HepG2 (cell line): ENCODE results near the gene ENKUR. TPM values are rescaled to one million over a fixed set of nuclear protein-coding genes. Genes with fewer than 3 reads are reported as not detected.

Source experiments
- CC2D1A ChIP-seq: sonication (generic); formaldehyde crosslinking; IDR thresholded peaks from 2 replicates; pipeline ENCODE4 v1.8.1; 2023; ENCODE audit warnings: mild to moderate bottlenecking, missing genetic modification reagents
- FOSL2 ChIP-seq: sonication (generic); formaldehyde crosslinking; IDR thresholded peaks from 2 replicates; pipeline ENCODE4 v1.4.0; 2020; ENCODE audit warnings: missing genetic modification reagents
- GATA4 ChIP-seq: sonication (generic); IDR thresholded peaks from 2 replicates; pipeline ENCODE4 v1.6.1; 2016; ENCODE audit warnings: antibody characterized with exemption, low read depth, borderline replicate concordance
- HOXA7 ChIP-seq: sonication (generic); formaldehyde crosslinking; IDR thresholded peaks from 2 replicates; pipeline ENCODE4 v1.8.1; 2022; ENCODE audit warnings: mild to moderate bottlenecking, missing genetic modification reagents, moderate library complexity
- MYC ChIP-seq: sonication (generic); formaldehyde crosslinking; IDR thresholded peaks from 2 replicates; pipeline ENCODE4 v1.9.0; 2021; ENCODE audit warnings: missing genetic modification reagents, borderline replicate concordance
- NFE2L1 ChIP-seq: sonication (generic); formaldehyde crosslinking; IDR thresholded peaks from 2 replicates; pipeline ENCODE4 v1.4.0; 2020; ENCODE audit warnings: missing genetic modification reagents, mild to moderate bottlenecking, borderline replicate concordance
- NFIC ChIP-seq: IDR thresholded peaks from 2 replicates; pipeline ENCODE4 v1.6.1; 2012; ENCODE audit warnings: mild to moderate bottlenecking, low read length, inconsistent platforms
- PHF20 ChIP-seq: sonication (generic); formaldehyde crosslinking; IDR thresholded peaks from 2 replicates; pipeline ENCODE4 v1.5.0; 2020; ENCODE audit warnings: mild to moderate bottlenecking, missing genetic modification reagents
- POGZ ChIP-seq: sonication (generic); formaldehyde crosslinking; IDR thresholded peaks from 2 replicates; pipeline ENCODE4 v1.4.0; 2020; ENCODE audit warnings: mild to moderate bottlenecking, missing genetic modification reagents
- RFXANK ChIP-seq: IDR thresholded peaks from 2 replicates; pipeline ENCODE4 v1.6.1; 2016
- SAP130 ChIP-seq: IDR thresholded peaks from 2 replicates; pipeline ENCODE4 v1.6.1; 2016; ENCODE audit warnings: low read depth
- SSRP1 ChIP-seq: IDR thresholded peaks from 2 replicates; pipeline ENCODE4 v1.6.1; 2016; ENCODE audit warnings: control low read depth
- TRAFD1 ChIP-seq: sonication (generic); formaldehyde crosslinking; IDR thresholded peaks from 2 replicates; pipeline ENCODE4 v1.5.1; 2020; ENCODE audit warnings: missing genetic modification reagents, mild to moderate bottlenecking, borderline replicate concordance
- ZBTB44 ChIP-seq: sonication (generic); formaldehyde crosslinking; IDR thresholded peaks from 2 replicates; pipeline ENCODE4 v1.4.0; 2020; ENCODE audit warnings: missing genetic modification reagents
- ZMAT5 ChIP-seq: sonication (generic); formaldehyde crosslinking; IDR thresholded peaks from 2 replicates; pipeline ENCODE4 v1.5.0; 2020; ENCODE audit warnings: mild to moderate bottlenecking, low read depth, missing genetic modification reagents, borderline replicate concordance
- ZNF253 ChIP-seq: sonication (generic); formaldehyde crosslinking; IDR thresholded peaks from 2 replicates; pipeline ENCODE4 v1.8.0; 2022; ENCODE audit warnings: mild to moderate bottlenecking, missing genetic modification reagents, borderline replicate concordance
- ZNF260 ChIP-seq: sonication (generic); formaldehyde crosslinking; IDR thresholded peaks from 2 replicates; pipeline ENCODE4 v1.4.0; 2020; ENCODE audit warnings: missing genetic modification reagents, low read depth, mild to moderate bottlenecking, borderline replicate concordance
- ZNF382 ChIP-seq: sonication (generic); formaldehyde crosslinking; IDR thresholded peaks from 2 replicates; pipeline ENCODE4 v1.5.0; 2020; ENCODE audit warnings: missing genetic modification reagents, mild to moderate bottlenecking, borderline replicate concordance
- ZNF839 ChIP-seq: sonication (generic); formaldehyde crosslinking; IDR thresholded peaks from 2 replicates; pipeline ENCODE4 v1.4.0; 2020; ENCODE audit warnings: missing genetic modification reagents, mild to moderate bottlenecking, borderline replicate concordance
- polyA plus RNA-seq, 8 experiments: library from polyadenylated mRNA; depleted of rRNA in 3 of 8; stranded (reverse) in 7 of 8; unstranded in 1 of 8; fragments of >200 nt; fragmentation: Illumina TruSeq in 4 of 8; extraction: Trizol in 4 of 8; gene quantifications; 2 replicates each; pipeline versions ENCODE4 v1.2.1 to v1.2.3, GENCODE V29; 2011 to 2016; ENCODE audit warnings: low read depth in 4 of 8, missing spikeins in 1 of 8, mixed read lengths in 1 of 8; ENCODE audit not compliant: insufficient read depth in 1 of 8
- total RNA-seq, 5 experiments: library from RNA; depleted of rRNA; stranded (reverse); fragments of >200 nt; fragmentation: Illumina TruSeq; extraction: Trizol; gene quantifications; 2 replicates each; pipeline ENCODE4 v1.2.3, GENCODE V29; 2016; ENCODE audit warnings: low read depth in 1 of 5
- TF ChIP-seq, protein P1 (sequence below): sonication (generic); formaldehyde crosslinking; IDR thresholded peaks from 2 replicates; pipeline ENCODE4 v1.5.0; 2020; ENCODE audit warnings: mild to moderate bottlenecking, missing genetic modification reagents
- TF ChIP-seq, protein P2 (sequence below): sonication (generic); formaldehyde crosslinking; IDR thresholded peaks from 2 replicates; pipeline ENCODE4 v1.4.0; 2020; ENCODE audit warnings: missing genetic modification reagents

ENKUR gene
- total and polyA plus RNA-seq, 2 of the 13 experiments (the other 11 are each of a cell fraction or from before 2014, with no cell fraction given): 0.15 TPM

GRCh38 chr10:25016376-25017153 lies 607 bp upstream of the ENKUR start, which contains the start of gene THNSL1 (continued):
- TF ChIP-seq HOXA7 (CRISPR knock-in tag): no peak
- no peak for TF ChIP-seq RFXANK (CRISPR knock-in tag)
- no peak for TF ChIP-seq ZNF260 (CRISPR knock-in tag)
- peak; percentile 94; the same call in 1 of the 2 replicates for TF ChIP-seq ZNF253
- peak; percentile 28 for TF ChIP-seq FOSL2 (CRISPR knock-in tag)
- no peak for TF ChIP-seq ZMAT5 (CRISPR knock-in tag)
- TF ChIP-seq, protein P1, sequence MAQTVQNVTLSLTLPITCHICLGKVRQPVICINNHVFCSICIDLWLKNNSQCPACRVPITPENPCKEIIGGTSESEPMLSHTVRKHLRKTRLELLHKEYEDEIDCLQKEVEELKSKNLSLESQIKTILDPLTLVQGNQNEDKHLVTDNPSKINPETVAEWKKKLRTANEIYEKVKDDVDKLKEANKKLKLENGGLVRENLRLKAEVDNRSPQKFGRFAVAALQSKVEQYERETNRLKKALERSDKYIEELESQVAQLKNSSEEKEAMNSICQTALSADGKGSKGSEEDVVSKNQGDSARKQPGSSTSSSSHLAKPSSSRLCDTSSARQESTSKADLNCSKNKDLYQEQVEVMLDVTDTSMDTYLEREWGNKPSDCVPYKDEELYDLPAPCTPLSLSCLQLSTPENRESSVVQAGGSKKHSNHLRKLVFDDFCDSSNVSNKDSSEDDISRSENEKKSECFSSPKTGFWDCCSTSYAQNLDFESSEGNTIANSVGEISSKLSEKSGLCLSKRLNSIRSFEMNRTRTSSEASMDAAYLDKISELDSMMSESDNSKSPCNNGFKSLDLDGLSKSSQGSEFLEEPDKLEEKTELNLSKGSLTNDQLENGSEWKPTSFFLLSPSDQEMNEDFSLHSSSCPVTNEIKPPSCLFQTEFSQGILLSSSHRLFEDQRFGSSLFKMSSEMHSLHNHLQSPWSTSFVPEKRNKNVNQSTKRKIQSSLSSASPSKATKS (CRISPR knock-in tag): no peak; the same call in 1 of the 2 replicates
- peak; percentile 61; the same call in 1 of the 2 replicates for TF ChIP-seq ZBTB44 (CRISPR knock-in tag)
- no peak for TF ChIP-seq NFIC
- TF ChIP-seq SAP130 (CRISPR knock-in tag): peak; percentile 89
- 0 out of 2 replicates have a peak, but pooled peaks have one; percentile 62 for TF ChIP-seq SSRP1 (CRISPR knock-in tag)
- TF ChIP-seq, protein P2, sequence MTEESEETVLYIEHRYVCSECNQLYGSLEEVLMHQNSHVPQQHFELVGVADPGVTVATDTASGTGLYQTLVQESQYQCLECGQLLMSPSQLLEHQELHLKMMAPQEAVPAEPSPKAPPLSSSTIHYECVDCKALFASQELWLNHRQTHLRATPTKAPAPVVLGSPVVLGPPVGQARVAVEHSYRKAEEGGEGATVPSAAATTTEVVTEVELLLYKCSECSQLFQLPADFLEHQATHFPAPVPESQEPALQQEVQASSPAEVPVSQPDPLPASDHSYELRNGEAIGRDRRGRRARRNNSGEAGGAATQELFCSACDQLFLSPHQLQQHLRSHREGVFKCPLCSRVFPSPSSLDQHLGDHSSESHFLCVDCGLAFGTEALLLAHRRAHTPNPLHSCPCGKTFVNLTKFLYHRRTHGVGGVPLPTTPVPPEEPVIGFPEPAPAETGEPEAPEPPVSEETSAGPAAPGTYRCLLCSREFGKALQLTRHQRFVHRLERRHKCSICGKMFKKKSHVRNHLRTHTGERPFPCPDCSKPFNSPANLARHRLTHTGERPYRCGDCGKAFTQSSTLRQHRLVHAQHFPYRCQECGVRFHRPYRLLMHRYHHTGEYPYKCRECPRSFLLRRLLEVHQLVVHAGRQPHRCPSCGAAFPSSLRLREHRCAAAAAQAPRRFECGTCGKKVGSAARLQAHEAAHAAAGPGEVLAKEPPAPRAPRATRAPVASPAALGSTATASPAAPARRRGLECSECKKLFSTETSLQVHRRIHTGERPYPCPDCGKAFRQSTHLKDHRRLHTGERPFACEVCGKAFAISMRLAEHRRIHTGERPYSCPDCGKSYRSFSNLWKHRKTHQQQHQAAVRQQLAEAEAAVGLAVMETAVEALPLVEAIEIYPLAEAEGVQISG (CRISPR knock-in tag): peak; percentile 85
- no peak for TF ChIP-seq ZNF839
- peak; percentile 69 for TF ChIP-seq PHF20 (CRISPR knock-in tag)
- 0 out of 2 replicates have a peak, but pooled peaks have one; percentile 25 for TF ChIP-seq NFE2L1 (CRISPR knock-in tag)
- TF ChIP-seq GATA4: 0 out of 2 replicates have a peak, but pooled peaks have one; percentile 60
- peak; percentile 98 for TF ChIP-seq POGZ
- no peak for TF ChIP-seq TRAFD1 (CRISPR knock-in tag)
- peak; percentile 98 for TF ChIP-seq MYC
- TF ChIP-seq CC2D1A (CRISPR knock-in tag): 0 out of 2 replicates have a peak, but pooled peaks have one; percentile 82
- no peak for TF ChIP-seq ZNF382 (CRISPR knock-in tag)
